Transverse colon (tissue), 4 donors: ENCODE measurements around the gene SLC9B1. TPM values are rescaled to one million over a fixed set of nuclear protein-coding genes. Genes with fewer than 3 reads are reported as not detected.

Experiments
- DNase-seq: peaks from one replicate; pipeline ENCODE4 v3.0.0-alpha.2; 2019
- H3K27ac ChIP-seq, 4 donors: fragments of 200-600 bp; sonication (generic); 2 replicates each; pipeline ENCODE4 v1.5.1; 2016 to 2018; ENCODE audit warnings: inconsistent platforms in 4 of 4
- H3K27me3 ChIP-seq: fragments of 200-600 bp; sonication (generic); 2 replicates; pipeline ENCODE4 v1.5.1; 2017; ENCODE audit warnings: inconsistent platforms
- H3K36me3 ChIP-seq, 4 donors: fragments of 200-600 bp; sonication (generic); 2 replicates each; pipeline ENCODE4 v1.5.1; 2017 to 2019; ENCODE audit warnings: inconsistent platforms in 4 of 4
- H3K4me1 ChIP-seq, 4 donors: fragments of 200-600 bp; sonication (generic); 2 replicates each; pipeline ENCODE4 v1.5.1; 2017 to 2020; ENCODE audit warnings: inconsistent platforms in 4 of 4
- H3K4me3 ChIP-seq, 4 donors: fragments of 200-600 bp; sonication (generic); 1 replicate in 1 of 4; 2 replicates in 3 of 4; pipeline versions ENCODE4 v1.5.1 to v1.6.1; 2017 to 2019; ENCODE audit warnings: inconsistent platforms in 4 of 4
- H3K9me3 ChIP-seq, 2 donors: fragments of 200-600 bp; sonication (generic); 2 replicates each; pipeline ENCODE4 v1.5.1; 2017 to 2019; ENCODE audit warnings: inconsistent platforms in 2 of 2
- CTCF ChIP-seq, 5 experiments: fragments of 200-600 bp in 3 of 5; fragments of 450-650 bp in 2 of 5; sonication (generic) in 3 of 5; IDR thresholded peaks; 1 replicate in 2 of 5; 2 replicates in 3 of 5; pipeline ENCODE4 v1.5.1; 2016 to 2017; ENCODE audit warnings: antibody characterized with exemption in 5 of 5, inconsistent platforms in 3 of 5, mild to moderate bottlenecking in 2 of 5, moderate library complexity in 1 of 5
- EP300 ChIP-seq: sonication (generic); formaldehyde crosslinking; IDR thresholded peaks from one replicate; pipeline ENCODE4 v1.6.1; 2017; ENCODE audit warnings: antibody characterized with exemption, low read depth
- POLR2A ChIP-seq: fragments of 450-650 bp; IDR thresholded peaks from one replicate; pipeline ENCODE4 v1.6.1; 2016; ENCODE audit warnings: antibody characterized with exemption, mild to moderate bottlenecking, moderate library complexity
- POLR2AphosphoS5 ChIP-seq, 3 donors: sonication (generic); formaldehyde crosslinking; IDR thresholded peaks; one replicate each; pipeline ENCODE4 v1.6.1; 2016; ENCODE audit warnings: antibody characterized with exemption in 3 of 3
- WGBS, 2 donors: methylation state at CpG; one replicate each; pipeline ENCODE4 v1.1.5; 2018; ENCODE audit warnings: low coverage in 1 of 2; 5-methylcytosine and 5-hydroxymethylcytosine counted together
- in situ Hi-C, 4 donors: fragments of 200-750 bp; cut with MboI; loops; one replicate each; pipeline versions ENCODE4 v1.15.0 to v1.15.1; 2017; ENCODE audit warnings: low sequenced_read_pairs in 3 of 4, low pct_ligation_motif_present in 1 of 4, low pct_unique_long_range_greater_than_20kb in 1 of 4
- intact Hi-C: fragments of 100-400 bp; cut with DNase I; formaldehyde crosslinking; loops from one replicate; pipeline ENCODE4 v1.15.1; 2023; ENCODE audit warnings: low total_unique reads
- total RNA-seq, 4 donors: library from RNA; depleted of rRNA; stranded (reverse); fragments of >200 nt; gene quantifications; one replicate each; pipeline ENCODE4 v1.1.0, GENCODE V29; 2016

SLC9B1 gene
- total RNA-seq, 4 donors from 2014 or later = 0.41 to 0.79 TPM; not detected in 2

DNA sequence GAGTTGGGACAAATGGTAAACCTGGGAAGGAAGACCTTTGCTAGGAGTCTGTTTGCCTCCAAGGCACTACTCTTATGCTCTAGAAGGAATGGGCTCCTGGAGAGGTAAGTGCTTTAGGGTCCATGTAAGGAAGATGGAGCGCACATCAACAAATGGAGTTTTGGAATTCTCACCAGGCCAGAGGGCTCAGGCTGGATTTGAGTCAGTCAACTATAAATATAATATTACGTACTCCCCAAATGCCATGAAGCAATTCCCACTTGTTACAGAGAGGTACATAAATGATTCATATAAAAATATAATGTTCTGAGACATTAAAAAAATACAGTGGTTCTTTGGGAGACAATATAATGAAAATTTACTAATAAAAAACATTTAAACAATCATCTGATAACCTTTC is 1.6 kb upstream of the SLC9B1 start:
- no peak for DNase-seq
- intact Hi-C loops = no loop called here
- TF ChIP-seq CTCF (IDR thresholded peaks at IDR 0.05) = no peak
- no peak for TF ChIP-seq POLR2AphosphoS5 (IDR thresholded peaks at IDR 0.05)
- no peak for TF ChIP-seq POLR2A
- TF ChIP-seq EP300 = no peak
- no peak overlapping the region for H3K4me3 ChIP-seq
- H3K36me3 ChIP-seq = peaks cover 0 to 3% (median 0%) of the 10 kb centered on the region in 4 donors
- H3K27ac ChIP-seq = no peak overlapping the region
- 95 to 100% methylated on average over 2 of the region's 2 CpGs for WGBS, 2 donors
- in situ Hi-C loops = loop anchor here in 1 of 4 donors (10.0 to 25.0 kb wide), 2 partner anchors 184 to 586 kb away; partner anchors contain the start of gene UBE2D3
- H3K9me3 ChIP-seq = no peaks in the 10 kb centered on the region
- no peaks in the 10 kb centered on the region for H3K27me3 ChIP-seq
- H3K4me1 ChIP-seq = peaks cover 3 to 13% (median 7%) of the 10 kb centered on the region in 4 donors

GRCh38 chr4:103018391-103019307 is 856 bp downstream of the SLC9B1 start:
- intact Hi-C loops (no loop called here), in situ Hi-C loops (loop anchor here in 3 of 4 donors (10.0 to 25.0 kb wide), 3 partner anchors 181 to 574 kb away; partner anchors contain the start of gene UBE2D3 (in 1 of the 3))
- TF ChIP-seq POLR2A (no peak), POLR2AphosphoS5 (IDR thresholded peaks at IDR 0.05) (no peak), CTCF (IDR thresholded peaks at IDR 0.05) (no peak), EP300 (no peak)
- Histone ChIP-seq H3K27ac (peak overlapping the region; percentile 89 to 93 (median 90)), H3K36me3 (no peaks in the 10 kb centered on the region), H3K27me3 (no peaks in the 10 kb centered on the region), H3K4me3 (peak overlapping the region; percentile 4 to 55 (median 32)), H3K9me3 (no peaks in the 10 kb centered on the region), H3K4me1 (peaks cover 3 to 13% (median 7%) of the 10 kb centered on the region in 4 donors)
- DNase-seq = peak; percentile 30
- 19 to 42% methylated on average over 4 to 8 of the region's 8 CpGs for WGBS, 2 donors

GRCh38 chr4:103012551-103012950 is 7.0 kb downstream of the SLC9B1 start:
- DNase-seq = no peak
- no peaks in the 10 kb centered on the region for H3K9me3 ChIP-seq
- no peak for TF ChIP-seq POLR2A
- peak; percentile 34 for TF ChIP-seq EP300
- H3K27me3 ChIP-seq = no peaks in the 10 kb centered on the region
- no peak overlapping the region for H3K4me3 ChIP-seq
- intact Hi-C loops (no loop called here), in situ Hi-C loops (loop anchor here in 3 of 4 donors (10.0 to 25.0 kb wide), 3 partner anchors 175 to 568 kb away; partner anchors contain the start of gene UBE2D3 (in 1 of the 3))
- H3K36me3 ChIP-seq = no peaks in the 10 kb centered on the region
- H3K4me1 ChIP-seq = peaks cover 5 to 24% (median 19%) of the 10 kb centered on the region in 4 donors
- H3K27ac ChIP-seq = peak overlapping the region; percentile 55 to 71 (median 58)

DNA sequence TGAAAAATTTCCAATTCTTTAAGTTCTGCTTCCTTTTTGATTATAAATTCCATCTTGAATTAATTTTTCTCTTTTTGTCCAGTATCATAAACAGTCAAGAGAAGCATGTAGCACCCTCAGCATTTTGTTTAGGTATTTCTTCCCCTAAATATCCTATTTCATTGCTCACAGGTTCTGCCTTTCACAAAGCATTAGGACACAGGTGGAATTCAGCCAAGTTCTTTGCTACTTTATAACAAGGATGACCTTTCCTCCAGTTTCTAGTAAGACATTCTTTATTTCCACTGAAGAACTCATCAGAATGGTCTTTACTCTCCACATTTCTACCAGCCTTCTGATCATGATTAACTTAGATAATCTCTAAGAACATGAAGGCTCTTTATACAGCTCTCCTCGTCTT is 7.4 kb downstream of the SLC9B1 start:
- in situ Hi-C loops (loop anchor here in 3 of 4 donors (10.0 to 25.0 kb wide), 3 partner anchors 175 to 567 kb away; partner anchors contain the start of gene UBE2D3 (in 1 of the 3)), intact Hi-C loops (no loop called here)
- no peak for TF ChIP-seq EP300
- TF ChIP-seq CTCF (IDR thresholded peaks at IDR 0.05) = no peak
- TF ChIP-seq POLR2A = no peak
- no peak for TF ChIP-seq POLR2AphosphoS5 (IDR thresholded peaks at IDR 0.05)
- Histone ChIP-seq H3K4me1 (peaks cover 5 to 24% (median 19%) of the 10 kb centered on the region in 4 donors), H3K9me3 (no peaks in the 10 kb centered on the region), H3K4me3 (no peak overlapping the region), H3K27ac (peak overlapping the region; percentile 55 to 71 (median 58)), H3K36me3 (no peaks in the 10 kb centered on the region), H3K27me3 (no peaks in the 10 kb centered on the region)
- DNase-seq = no peak
- 30 to 38% methylated on average over 1 of the region's 1 CpG for WGBS, 2 donors
